A673 (cell line): ENCODE data around the gene SFXN2. TPM values are rescaled to one million over a fixed set of nuclear protein-coding genes. Genes with fewer than 3 reads are reported as not detected.

Experiments used
- BruUV-seq: library from RNA; stranded (reverse); fragments of 400-500 nt; replicated peaks from 2 replicates; lab custom pipeline; 2021; lab: Mats Ljungman, UMichigan
- CTCF ChIA-PET: fragments of 300-600 bp; sonication (Branson Sonifier 250); formaldehyde crosslinking; loops from one replicate; lab custom pipeline; 2022; ENCODE audit warnings: antibody characterized with exemption; lab: Charles Lee
- POLR2A ChIA-PET: fragments of 300-600 bp; sonication (Branson Sonifier 250); formaldehyde crosslinking; loops from one replicate; lab custom pipeline; 2022; ENCODE audit warnings: antibody characterized with exemption; ENCODE audit not compliant: low non-redundant PET; lab: Charles Lee
- DNase-seq: peaks from one replicate; pipeline ENCODE4 v3.0.0-alpha.2; 2015; ENCODE audit warnings: low spot score
- H3K27ac ChIP-seq: fragments of 200-600 bp; sonication (generic); 2 replicates; pipeline ENCODE4 v1.5.1; 2016; ENCODE audit warnings: mixed run types, low read depth, mild to moderate bottlenecking, mixed read lengths, antibody characterized with exemption, low read length; ENCODE audit not compliant: poor library complexity, severe bottlenecking
- H3K27me3 ChIP-seq: fragments of 200-600 bp; sonication (generic); replicated peaks from 2 replicates; pipeline ENCODE4 v1.6.1; 2017; ENCODE audit warnings: mixed run types, low read depth, mild to moderate bottlenecking, mixed read lengths, antibody characterized with exemption, low read length; ENCODE audit not compliant: insufficient read depth, poor library complexity
- H3K36me3 ChIP-seq: fragments of 200-600 bp; sonication (generic); 2 replicates; pipeline ENCODE4 v1.6.1; 2016; ENCODE audit warnings: mixed run types, mild to moderate bottlenecking, mixed read lengths, antibody characterized with exemption, low read length; ENCODE audit not compliant: insufficient read depth, poor library complexity, severe bottlenecking
- H3K4me1 ChIP-seq: fragments of 200-600 bp; sonication (generic); 2 replicates; pipeline ENCODE4 v1.6.1; 2017; ENCODE audit warnings: mixed run types, mild to moderate bottlenecking, mixed read lengths, antibody characterized with exemption, low read length; ENCODE audit not compliant: insufficient read depth, poor library complexity, severe bottlenecking
- H3K4me3 ChIP-seq: fragments of 200-600 bp; sonication (generic); 2 replicates; pipeline ENCODE4 v1.5.1; 2016; ENCODE audit warnings: low read depth, mixed run types, mild to moderate bottlenecking, mixed read lengths, low read length; ENCODE audit not compliant: poor library complexity, severe bottlenecking
- H3K9me3 ChIP-seq: fragments of 200-600 bp; sonication (generic); 2 replicates; pipeline ENCODE4 v1.6.1; 2016; ENCODE audit warnings: mixed run types, low read depth, mild to moderate bottlenecking, mixed read lengths, antibody characterized with exemption, low read length; ENCODE audit not compliant: poor library complexity, severe bottlenecking
- EZH2 ChIP-seq: fragments of 200-600 bp; sonication (generic); IDR thresholded peaks from 2 replicates; pipeline ENCODE4 v1.6.1; 2017; ENCODE audit warnings: borderline replicate concordance, low read depth, mild to moderate bottlenecking, mixed read lengths, antibody characterized with exemption, low read length; ENCODE audit not compliant: poor library complexity, severe bottlenecking
- intact Hi-C: fragments of 100-400 bp; cut with micrococcal nuclease; formaldehyde crosslinking; loops from one replicate; pipeline ENCODE4 v1.10.0; 2022; ENCODE audit not compliant: unreplicated experiment
- total RNA-seq: library from RNA; stranded (reverse); gene quantifications from 2 replicates; pipeline ENCODE4 v1.2.3, GENCODE V29; 2021
- TF ChIP-seq, protein P1 (sequence below): fragments of 300-800, 200-600 bp; sonication (generic); conservative IDR thresholded peaks from 2 replicates; pipeline ENCODE4 v1.5.1; 2017; ENCODE audit warnings: low read depth, mild to moderate bottlenecking, antibody characterized with exemption, low read length, moderate library complexity, mixed read lengths

The SFXN2 gene
- total RNA-seq, 1 experiment from 2014 or later = 19.5 TPM

- H3K4me1 ChIP-seq = peaks cover 24% of the 10 kb centered on the region
- H3K36me3 ChIP-seq = no peaks in the 10 kb centered on the region
- H3K27me3 ChIP-seq = no peaks in the 10 kb centered on the region
- no peak for TF ChIP-seq EZH2
- TF ChIP-seq, protein P1, sequence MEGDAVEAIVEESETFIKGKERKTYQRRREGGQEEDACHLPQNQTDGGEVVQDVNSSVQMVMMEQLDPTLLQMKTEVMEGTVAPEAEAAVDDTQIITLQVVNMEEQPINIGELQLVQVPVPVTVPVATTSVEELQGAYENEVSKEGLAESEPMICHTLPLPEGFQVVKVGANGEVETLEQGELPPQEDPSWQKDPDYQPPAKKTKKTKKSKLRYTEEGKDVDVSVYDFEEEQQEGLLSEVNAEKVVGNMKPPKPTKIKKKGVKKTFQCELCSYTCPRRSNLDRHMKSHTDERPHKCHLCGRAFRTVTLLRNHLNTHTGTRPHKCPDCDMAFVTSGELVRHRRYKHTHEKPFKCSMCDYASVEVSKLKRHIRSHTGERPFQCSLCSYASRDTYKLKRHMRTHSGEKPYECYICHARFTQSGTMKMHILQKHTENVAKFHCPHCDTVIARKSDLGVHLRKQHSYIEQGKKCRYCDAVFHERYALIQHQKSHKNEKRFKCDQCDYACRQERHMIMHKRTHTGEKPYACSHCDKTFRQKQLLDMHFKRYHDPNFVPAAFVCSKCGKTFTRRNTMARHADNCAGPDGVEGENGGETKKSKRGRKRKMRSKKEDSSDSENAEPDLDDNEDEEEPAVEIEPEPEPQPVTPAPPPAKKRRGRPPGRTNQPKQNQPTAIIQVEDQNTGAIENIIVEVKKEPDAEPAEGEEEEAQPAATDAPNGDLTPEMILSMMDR = no peak
- intact Hi-C loops = no loop called here
- no peaks in the 10 kb centered on the region for H3K9me3 ChIP-seq
- ChIA-PET CTCF (no interaction called here), POLR2A (no interaction called here)
- no peak overlapping the region for H3K27ac ChIP-seq
- BruUV-seq = no TSS peak
- H3K4me3 ChIP-seq = no peak overlapping the region
- no peak for DNase-seq
Measured at GRCh38 chr10:102767428-102768160, 53.2 kb downstream of the SFXN2 start.

- ChIA-PET POLR2A (interaction anchor here (0.6 to 0.7 kb wide), 2 partner anchors 428 to 736 kb away, joined by 6 to 9 read pairs; no protein-coding TSS in a partner anchor), CTCF (interaction anchor here (0.6 kb wide), 1 partner anchor 84 kb away, joined by 5 read pairs; the partner anchor contains the start of gene BORCS7)
- no peak for TF ChIP-seq EZH2
- TF ChIP-seq, protein P1 = no peak
- H3K36me3 ChIP-seq = no peaks in the 10 kb centered on the region
- no peaks in the 10 kb centered on the region for H3K27me3 ChIP-seq
- no TSS peak for BruUV-seq
- no peak overlapping the region for H3K27ac ChIP-seq
- peaks cover 35% of the 10 kb centered on the region for H3K4me1 ChIP-seq
- intact Hi-C loops = no loop called here
- H3K9me3 ChIP-seq = no peaks in the 10 kb centered on the region
- no peak overlapping the region for H3K4me3 ChIP-seq
- no peak for DNase-seq
Measured at GRCh38 chr10:102769375-102770107, 55.1 kb downstream of the SFXN2 start.

GRCh38 chr10:102770108-102770482 is 55.7 kb downstream of the SFXN2 start:
- BruUV-seq = no TSS peak
- H3K4me3 ChIP-seq = no peak overlapping the region
- TF ChIP-seq EZH2 = no peak
- TF ChIP-seq, protein P1 = no peak
- no peak overlapping the region for H3K27ac ChIP-seq
- intact Hi-C loops = no loop called here
- no peak for DNase-seq
- peaks cover 32% of the 10 kb centered on the region for H3K4me1 ChIP-seq
- no peaks in the 10 kb centered on the region for H3K27me3 ChIP-seq
- no peaks in the 10 kb centered on the region for H3K36me3 ChIP-seq
- POLR2A ChIA-PET = no interaction called here
- H3K9me3 ChIP-seq = no peaks in the 10 kb centered on the region
- CTCF ChIA-PET = no interaction called here
